GM23248 (cell line): ENCODE data around the gene NBEAL2. TPM values are rescaled to one million over a fixed set of nuclear protein-coding genes. Genes with fewer than 3 reads are reported as not detected.

Experiments used
- DNase-seq: peaks from one replicate; pipeline ENCODE4 v3.0.0-alpha.2; 2015
- H2AFZ ChIP-seq: fragments of 200-600 bp; sonication (generic); 2 replicates; pipeline ENCODE4 v1.6.1; 2016; ENCODE audit warnings: antibody characterized with exemption
- H3F3A ChIP-seq: fragments of 200-600 bp; sonication (generic); 2 replicates; pipeline ENCODE4 v1.6.1; 2016; ENCODE audit warnings: mild to moderate bottlenecking, antibody characterized with exemption, mixed run types; ENCODE audit not compliant: insufficient read depth
- H3K27ac ChIP-seq: fragments of 200-600 bp; sonication (generic); 2 replicates; pipeline ENCODE4 v1.5.1; 2016; ENCODE audit warnings: mild to moderate bottlenecking
- H3K27me3 ChIP-seq: fragments of 200-600 bp; sonication (generic); replicated peaks from 2 replicates; pipeline ENCODE4 v1.6.1; 2016; ENCODE audit warnings: mild to moderate bottlenecking; ENCODE audit not compliant: insufficient read depth
- H3K36me3 ChIP-seq: fragments of 200-600 bp; sonication (generic); 2 replicates; pipeline ENCODE4 v1.6.1; 2016; ENCODE audit warnings: low read depth, mild to moderate bottlenecking
- H3K4me1 ChIP-seq: fragments of 200-600 bp; sonication (generic); 2 replicates; pipeline ENCODE4 v1.6.1; 2016; ENCODE audit warnings: mild to moderate bottlenecking; ENCODE audit not compliant: insufficient read depth
- H3K4me2 ChIP-seq: fragments of 200-600 bp; sonication (generic); one replicate; pipeline ENCODE4 v1.6.1; 2016; ENCODE audit warnings: mild to moderate bottlenecking; ENCODE audit not compliant: unreplicated experiment
- H3K4me3 ChIP-seq: fragments of 200-600 bp; sonication (generic); 2 replicates; pipeline ENCODE4 v1.5.1; 2016; ENCODE audit warnings: mild to moderate bottlenecking
- H3K79me2 ChIP-seq: fragments of 200-600 bp; sonication (generic); 2 replicates; pipeline ENCODE4 v1.6.1; 2016; ENCODE audit warnings: mild to moderate bottlenecking; ENCODE audit not compliant: insufficient read depth
- H3K9ac ChIP-seq: fragments of 200-600 bp; sonication (generic); 2 replicates; pipeline ENCODE4 v1.6.1; 2016; ENCODE audit warnings: mild to moderate bottlenecking
- H3K9me2 ChIP-seq: fragments of 200-600 bp; sonication (generic); 2 replicates; pipeline ENCODE4 v1.6.1; 2016; ENCODE audit warnings: mixed run types, mild to moderate bottlenecking, moderate library complexity; ENCODE audit not compliant: insufficient read depth
- H3K9me3 ChIP-seq: fragments of 200-600 bp; sonication (generic); one replicate; pipeline ENCODE4 v1.6.1; 2017; ENCODE audit warnings: low read depth
- H4K20me1 ChIP-seq: fragments of 200-600 bp; sonication (generic); 2 replicates; pipeline ENCODE4 v1.6.0; 2016; ENCODE audit not compliant: insufficient read depth
- EZH2 ChIP-seq: fragments of 200-600 bp; sonication (generic); IDR thresholded peaks from 2 replicates; pipeline ENCODE4 v1.6.1; 2018; ENCODE audit warnings: antibody characterized with exemption, mild to moderate bottlenecking; ENCODE audit not compliant: insufficient read depth, poor library complexity, severe bottlenecking
- EZH2phosphoT487 ChIP-seq: fragments of 200-600 bp; sonication (generic); IDR thresholded peaks from 2 replicates; pipeline ENCODE4 v1.6.1; 2018; ENCODE audit warnings: antibody characterized with exemption, moderate library complexity, mild to moderate bottlenecking, low read depth; ENCODE audit not compliant: insufficient read depth
- WGBS, 2 experiments: methylation state at CpG; one replicate each; pipeline ENCODE4 v1.1.6; 2015 to 2017; ENCODE audit warnings: low lambda C conversion rate in 2 of 2, low coverage in 1 of 2; ENCODE audit errors: missing lambda C conversion rate in 2 of 2; 5-methylcytosine and 5-hydroxymethylcytosine counted together
- in situ Hi-C: fragments of 300-500 bp; cut with MboI; formaldehyde crosslinking; loops from 2 replicates; pipeline ENCODE4 v1.15.0; 2020
- polyA plus RNA-seq: library from polyadenylated mRNA; unstranded; fragments of >200 nt; fragmentation: Nextera tagmentation; extraction: Ambion mirVana; gene quantifications from 2 replicates; pipeline ENCODE4 v1.2.1, GENCODE V29; 2016
- total RNA-seq: library from RNA; depleted of rRNA; stranded (reverse); fragments of >200 nt; shearing (Covaris generic); gene quantifications from 2 replicates; pipeline ENCODE4 v1.2.3, GENCODE V29; 2014

Gene NBEAL2
- total and polyA plus RNA-seq, 2 experiments from 2014 or later: 0.94 to 2.8 TPM

DNA sequence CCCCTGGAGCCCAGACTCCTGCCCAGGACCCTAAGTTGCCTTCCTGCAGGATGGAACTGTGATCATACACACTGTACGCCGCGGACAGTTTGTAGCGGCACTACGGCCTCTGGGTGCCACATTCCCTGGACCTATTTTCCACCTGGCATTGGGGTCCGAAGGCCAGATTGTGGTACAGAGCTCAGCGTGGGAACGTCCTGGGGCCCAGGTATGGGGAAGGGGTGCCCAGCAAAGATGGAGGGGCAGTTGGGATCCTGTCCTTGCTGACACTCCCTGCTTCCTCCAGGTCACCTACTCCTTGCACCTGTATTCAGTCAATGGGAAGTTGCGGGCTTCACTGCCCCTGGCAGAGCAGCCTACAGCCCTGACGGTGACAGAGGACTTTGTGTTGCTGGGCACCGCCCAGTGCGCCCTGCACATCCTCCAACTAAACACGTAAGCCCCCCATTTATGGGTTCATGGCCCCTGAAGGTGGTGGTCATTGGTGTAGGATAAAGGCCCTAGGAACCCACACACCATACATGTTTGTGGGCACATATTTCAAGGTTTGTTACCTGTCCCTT, 28.8 kb downstream of the NBEAL2 start:
- Histone ChIP-seq H3K9me3 (no peaks in the 10 kb centered on the region), H3K36me3 (no peaks in the 10 kb centered on the region), H3K4me3 (no peak overlapping the region), H3K27me3 (no peaks in the 10 kb centered on the region), H2AFZ (no peak overlapping the region), H4K20me1 (no peaks in the 10 kb centered on the region), H3F3A (no peaks in the 10 kb centered on the region), H3K79me2 (no peaks in the 10 kb centered on the region), H3K9me2 (no peaks in the 10 kb centered on the region), H3K9ac (no peak overlapping the region), H3K27ac (no peak overlapping the region), H3K4me2 (no peak overlapping the region), H3K4me1 (no peaks in the 10 kb centered on the region)
- DNase-seq: no peak
- TF ChIP-seq EZH2phosphoT487: no peak
- TF ChIP-seq EZH2: no peak
- 92 to 94% methylated on average over 13 of the region's 13 CpGs for WGBS, 2 experiments
- in situ Hi-C loops: no loop called here

DNA sequence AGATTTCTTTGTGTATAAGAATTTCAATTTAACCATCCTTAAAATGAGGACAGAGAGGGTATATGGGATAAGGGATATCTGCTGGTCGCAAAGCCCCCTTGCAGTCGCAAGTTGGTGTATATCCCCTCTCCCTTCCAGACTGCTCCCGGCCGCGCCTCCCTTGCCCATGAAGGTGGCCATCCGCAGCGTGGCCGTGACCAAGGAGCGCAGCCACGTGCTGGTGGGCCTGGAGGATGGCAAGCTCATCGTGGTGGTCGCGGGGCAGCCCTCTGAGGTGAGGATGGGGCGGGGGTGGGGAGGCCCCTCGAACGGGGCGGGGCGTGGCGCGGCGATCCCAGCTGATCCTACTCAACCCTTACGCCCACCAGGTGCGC, 29.4 kb downstream of the NBEAL2 start:
- no peaks in the 10 kb centered on the region for H3K9me3 ChIP-seq
- H4K20me1 ChIP-seq: no peaks in the 10 kb centered on the region
- TF ChIP-seq EZH2: no peak
- no peak for TF ChIP-seq EZH2phosphoT487
- in situ Hi-C loops: no loop called here
- 22 to 26% methylated on average over 20 to 23 of the region's 23 CpGs for WGBS, 2 experiments
- peak overlapping the region; percentile 65 for H3K4me3 ChIP-seq
- peak overlapping the region; percentile 89; the same call in 1 of the 2 replicates for H3K9ac ChIP-seq
- no peaks in the 10 kb centered on the region for H3K27me3 ChIP-seq
- H3F3A ChIP-seq: no peaks in the 10 kb centered on the region
- H3K27ac ChIP-seq: no peak overlapping the region
- H3K4me1 ChIP-seq: no peaks in the 10 kb centered on the region
- no peaks in the 10 kb centered on the region for H3K9me2 ChIP-seq
- peak overlapping the region; percentile 35; the same call in 1 of the 2 replicates for H2AFZ ChIP-seq
- H3K36me3 ChIP-seq: no peaks in the 10 kb centered on the region
- peak overlapping the region; percentile 43 for H3K4me2 ChIP-seq
- DNase-seq: no peak
- H3K79me2 ChIP-seq: no peaks in the 10 kb centered on the region; the same call in 1 of the 2 replicates

DNA sequence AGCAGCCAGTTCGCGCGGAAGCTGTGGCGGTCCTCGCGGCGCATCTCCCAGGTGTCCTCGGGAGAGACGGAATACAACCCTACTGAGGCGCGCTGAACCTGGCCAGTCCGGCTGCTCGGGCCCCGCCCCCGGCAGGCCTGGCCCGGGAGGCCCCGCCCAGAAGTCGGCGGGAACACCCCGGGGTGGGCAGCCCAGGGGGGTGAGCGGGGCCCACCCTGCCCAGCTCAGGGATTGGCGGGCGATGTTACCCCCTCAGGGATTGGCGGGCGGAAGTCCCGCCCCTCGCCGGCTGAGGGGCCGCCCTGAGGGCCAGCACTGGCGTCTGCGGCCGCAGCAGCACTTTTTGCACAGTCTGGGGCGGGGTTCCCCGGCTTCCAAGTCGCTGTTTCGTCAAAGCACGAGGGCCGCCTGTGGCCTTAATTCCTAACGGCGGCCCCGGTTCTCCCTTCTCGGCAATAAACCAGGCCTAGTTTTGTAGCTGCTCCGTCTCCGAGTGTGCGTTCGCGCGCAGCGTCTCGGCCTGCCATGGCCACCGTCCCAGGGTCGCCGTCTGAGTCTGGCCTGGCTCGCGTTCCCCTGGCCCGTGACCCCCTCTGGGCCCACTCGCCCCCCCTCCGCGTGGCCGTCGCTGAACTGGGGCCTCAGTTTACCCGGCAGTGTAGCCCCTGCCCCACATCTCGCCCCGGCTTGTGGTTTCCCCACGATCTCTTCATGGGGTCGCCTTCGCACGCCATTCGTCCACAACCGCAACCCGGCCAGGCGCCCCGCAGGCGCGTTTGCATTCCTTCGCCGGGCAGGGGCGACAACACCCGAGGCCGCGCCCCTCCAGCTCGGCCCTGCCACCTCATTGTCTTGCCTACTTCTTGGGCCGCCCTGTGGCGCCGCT, 30.0 kb downstream of the NBEAL2 start:
- TF ChIP-seq EZH2phosphoT487: no peak
- TF ChIP-seq EZH2: no peak
- peak; percentile 95 for DNase-seq
- Histone ChIP-seq H2AFZ (peak overlapping the region; percentile 74), H3K4me1 (no peaks in the 10 kb centered on the region), H3K36me3 (no peaks in the 10 kb centered on the region), H3K27ac (peak overlapping the region; percentile 53), H3K4me2 (peak overlapping the region; percentile 56), H3K4me3 (peak overlapping the region; percentile 65), H3K27me3 (no peaks in the 10 kb centered on the region), H3K79me2 (no peaks in the 10 kb centered on the region; the same call in 1 of the 2 replicates), H4K20me1 (no peaks in the 10 kb centered on the region), H3K9ac (peak overlapping the region; percentile 89), H3K9me2 (no peaks in the 10 kb centered on the region), H3F3A (0 out of 2 replicates have a peak, but pooled peaks cover 1% of the 10 kb centered on the region), H3K9me3 (no peaks in the 10 kb centered on the region)
- in situ Hi-C loops: no loop called here
- WGBS, 2 experiments: 5 to 6% methylated on average over 61 to 79 of the region's 85 CpGs

DNA sequence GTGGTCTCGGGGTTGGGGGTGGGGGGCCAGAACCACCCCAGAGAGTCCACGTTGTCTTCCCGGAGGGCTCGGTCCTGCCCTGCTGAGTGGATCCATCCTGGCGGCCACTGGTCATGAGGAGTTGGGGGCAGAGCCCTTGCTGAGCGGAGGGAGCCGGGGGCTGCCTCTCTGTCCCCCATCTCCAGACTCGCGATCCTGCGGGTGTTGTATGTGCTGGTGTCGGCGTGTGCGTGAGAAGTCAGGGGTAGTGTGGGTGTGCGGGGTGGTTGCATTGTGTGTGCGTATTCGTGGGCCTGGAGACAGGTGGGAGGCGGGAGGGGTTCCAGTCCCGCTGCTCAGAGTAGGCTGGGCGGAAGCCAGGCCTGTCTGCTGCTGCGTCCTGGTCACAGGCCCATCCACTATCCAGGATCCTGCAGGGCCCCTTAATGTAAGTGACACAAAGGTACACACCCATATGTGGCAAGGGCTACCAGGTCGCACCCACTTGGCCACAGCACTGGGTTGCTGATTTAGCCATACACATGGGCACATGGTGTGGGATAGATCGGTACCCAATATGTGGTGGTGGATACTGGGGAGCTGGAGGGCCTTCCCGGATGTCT, 30.7 kb downstream of the NBEAL2 start:
- peak overlapping the region; percentile 53 for H3K27ac ChIP-seq
- H3K36me3 ChIP-seq: no peaks in the 10 kb centered on the region

More for the DNA sequence above, 30.7 kb downstream of the NBEAL2 start:
- WGBS, 2 experiments: 76 to 81% methylated on average over 20 to 22 of the region's 23 CpGs
- H3K9me2 ChIP-seq: no peaks in the 10 kb centered on the region
- peak overlapping the region; percentile 74 for H2AFZ ChIP-seq
- no peaks in the 10 kb centered on the region for H3K27me3 ChIP-seq
- in situ Hi-C loops: no loop called here
- DNase-seq: no peak
- no peaks in the 10 kb centered on the region for H4K20me1 ChIP-seq
- H3K9me3 ChIP-seq: no peaks in the 10 kb centered on the region
- H3K9ac ChIP-seq: peak overlapping the region; percentile 89
- H3K79me2 ChIP-seq: no peaks in the 10 kb centered on the region; the same call in 1 of the 2 replicates
- no peak for TF ChIP-seq EZH2phosphoT487
- TF ChIP-seq EZH2: no peak
- H3K4me3 ChIP-seq: peak overlapping the region; percentile 65; the same call in 1 of the 2 replicates
- H3F3A ChIP-seq: 0 out of 2 replicates have a peak, but pooled peaks cover 6% of the 10 kb centered on the region
- H3K4me1 ChIP-seq: peaks cover under 1% of the 10 kb centered on the region; the same call in 1 of the 2 replicates
- peak overlapping the region; percentile 56 for H3K4me2 ChIP-seq
